ENCODE results near the gene TGM2.

GRCh38 chr20:38141204-38141888 lies 23.7 kb downstream of the TGM2 start:
- TF ChIP-seq CTCF (IDR thresholded peaks at IDR 0.05) (no peak), POLR2AphosphoS5 (IDR thresholded peaks at IDR 0.05) (no peak)
